ENCODE measurements around the gene ATIC. TPM values are rescaled to one million over a fixed set of nuclear protein-coding genes. Genes with fewer than 3 reads are reported as not detected.

Gene ATIC
- total RNA-seq = 16.3 and 25.6 TPM in 2 replicates

GRCh38 chr2:215311625-215312396, at the start of gene ATIC:
ATIC (plus strand) TSS chr2:215312059; CDS start chr2:215312143, 84 bp downstream.

Other genes starting within 250 kb of the ATIC start
- gene ABCA12, start 173.4 kb upstream of the ATIC start, total RNA-seq = under 0.01 TPM in 1 of 2 replicates, not detected in the other
- 3,205 and 7,933 TPM in 2 replicates for gene FN1, start 124.0 kb downstream of the ATIC start, total RNA-seq

All from endothelial cell of coronary artery (primary cell).